HG02610 (cell line): ENCODE data around the gene COPB1.

Experiments
- ATAC-seq: cut with Tn5 transposase; IDR thresholded peaks from one replicate; pipeline ENCODE4 v1.9.1; 2021; ENCODE audit warnings: mild to moderate bottlenecking, moderate library complexity; ENCODE audit not compliant: unreplicated experiment

Gene COPB1

GRCh38 chr11:14435717-14436512 lies 63.7 kb downstream of the COPB1 start:
- ATAC-seq: no peak

- ATAC-seq: no peak
These were observed 74.0 kb downstream of the COPB1 start for GRCh38 chr11:14425621-14426020.

- ATAC-seq: no peak
These were observed 75.5 kb downstream of the COPB1 start for GRCh38 chr11:14424096-14424495.

- no peak for ATAC-seq
These were observed 76.0 kb downstream of the COPB1 start for GRCh38 chr11:14423633-14424032.

GRCh38 chr11:14422814-14423182 lies 76.8 kb downstream of the COPB1 start:
- ATAC-seq: no peak

- no peak for ATAC-seq
These were observed 77.4 kb downstream of the COPB1 start for GRCh38 chr11:14422052-14422813.

GRCh38 chr11:14420223-14420622 lies 79.4 kb downstream of the COPB1 start:
- ATAC-seq: no peak

- ATAC-seq: no peak
These were observed 80.7 kb downstream of the COPB1 start for GRCh38 chr11:14418801-14419417.

- ATAC-seq: no peak
These were observed 81.8 kb downstream of the COPB1 start for GRCh38 chr11:14417617-14418374.

DNA sequence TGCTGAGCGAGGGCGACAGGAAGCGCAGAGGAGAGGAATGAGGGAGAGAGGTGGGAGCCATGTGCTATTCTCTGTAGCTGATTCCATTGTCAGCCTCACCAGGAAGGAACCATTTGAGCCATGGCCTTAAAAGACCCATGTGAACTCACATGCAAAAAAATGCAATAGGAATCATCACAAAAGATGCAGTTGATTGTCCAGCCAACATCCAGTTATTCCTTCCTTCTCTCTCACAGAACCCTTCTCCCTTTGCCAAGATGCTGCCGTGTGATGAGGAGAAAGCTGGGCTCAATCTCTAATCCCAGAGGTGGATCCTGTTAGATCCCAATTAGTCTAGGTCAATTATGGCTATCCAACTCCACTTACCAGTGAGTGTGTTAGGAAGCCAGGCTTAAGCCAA lies 82.4 kb downstream of the COPB1 start:
- ATAC-seq: no peak

DNA sequence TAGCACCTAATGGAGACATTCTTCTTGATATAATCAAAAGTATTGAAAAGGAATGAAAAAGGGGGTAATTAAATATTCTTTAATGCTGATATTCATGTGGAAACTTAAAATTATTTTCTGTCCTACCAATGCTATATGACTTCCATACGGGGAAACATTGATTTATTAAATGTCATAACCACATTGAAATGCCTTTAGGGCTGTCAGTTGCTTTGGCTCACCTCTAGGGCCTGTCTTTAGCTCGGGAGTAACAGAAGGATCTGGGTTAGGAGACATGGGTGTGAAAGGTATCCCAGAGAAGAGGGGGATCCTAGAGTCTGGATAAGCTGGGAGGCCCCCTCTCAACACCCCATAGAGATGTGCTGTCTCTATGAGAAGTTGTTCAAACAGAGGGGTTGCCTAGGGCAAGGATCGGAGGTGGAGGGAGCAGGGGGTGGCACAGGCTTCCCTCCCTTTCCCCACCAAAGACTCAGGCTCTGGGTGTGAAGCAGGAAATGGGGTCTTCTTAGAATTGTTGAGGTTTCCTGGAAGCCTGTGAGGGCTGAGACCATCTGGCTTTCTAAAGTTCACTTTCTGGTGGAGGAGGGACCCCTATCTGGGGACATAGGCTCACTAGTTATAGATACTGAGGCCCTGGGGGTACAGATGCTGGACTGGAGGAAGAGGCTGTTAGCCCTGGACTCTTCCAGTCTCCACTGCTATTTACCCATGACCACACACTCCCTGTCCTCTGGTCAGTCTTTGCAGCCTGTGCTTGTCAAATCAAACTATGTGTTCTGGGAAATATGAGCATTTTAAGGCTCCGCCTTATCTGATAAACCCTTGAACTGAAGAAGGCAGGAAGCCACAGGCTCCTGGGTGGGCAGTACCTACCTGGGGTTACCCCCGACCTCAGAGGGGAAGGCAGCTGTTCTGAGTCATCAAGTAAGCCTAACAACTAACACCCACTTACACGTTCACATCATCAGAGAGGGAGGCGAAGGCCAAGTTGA lies 84.8 kb downstream of the COPB1 start:
- ATAC-seq: peak; percentile 94

GRCh38 chr11:14413307-14414069 lies 86.1 kb downstream of the COPB1 start:
- no peak for ATAC-seq

DNA sequence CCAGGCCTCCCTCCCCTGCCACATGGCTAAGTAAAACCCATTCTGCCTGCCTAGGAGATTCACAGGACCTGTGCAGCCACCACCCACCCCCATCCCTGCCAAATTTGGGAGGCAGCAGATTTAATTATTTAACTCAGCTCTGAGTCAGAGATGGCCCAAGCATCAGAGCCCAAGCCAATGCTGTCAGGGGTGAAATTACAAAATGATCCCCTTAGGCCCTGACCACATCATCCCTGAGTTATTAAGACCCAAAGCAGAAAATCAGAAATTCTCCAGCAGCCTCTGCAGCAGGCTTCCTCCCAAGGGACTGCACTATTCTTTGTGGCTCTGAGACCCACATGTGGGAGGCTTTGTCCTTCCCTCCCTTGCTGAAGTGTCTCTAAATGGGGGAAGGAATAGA lies 87.8 kb downstream of the COPB1 start:
- ATAC-seq: no peak

- ATAC-seq: no peak
These were observed 89.7 kb downstream of the COPB1 start for GRCh38 chr11:14409891-14410290.

- ATAC-seq: no peak
These were observed 91.0 kb downstream of the COPB1 start for GRCh38 chr11:14408612-14409011.
